ENCODE data around the gene TRAF1.

TRAF1 gene

GRCh38 chr9:120941046-120941770, 14.6 kb upstream of the TRAF1 start:
- no peak for DNase-seq (ENCODE audit: low read depth)

GRCh38 chr9:120940573-120940972, 14.0 kb upstream of the TRAF1 start:
- no peak for DNase-seq (ENCODE audit: low read depth)

GRCh38 chr9:120938851-120939250, 12.3 kb upstream of the TRAF1 start:
- DNase-seq (ENCODE audit: low read depth): no peak

- DNase-seq (ENCODE audit: low read depth): no peak
Measured at GRCh38 chr9:120937596-120937995, 11.0 kb upstream of the TRAF1 start.

GRCh38 chr9:120937127-120937526, 10.5 kb upstream of the TRAF1 start:
- no peak for DNase-seq (ENCODE audit: low read depth)

GRCh38 chr9:120936764-120937122, 10.1 kb upstream of the TRAF1 start:
- DNase-seq (ENCODE audit: low read depth): no peak

GRCh38 chr9:120936011-120936763, 9.6 kb upstream of the TRAF1 start:
- peak; percentile 86 for DNase-seq (ENCODE audit: low read depth)

- no peak for DNase-seq (ENCODE audit: low read depth)
Measured at GRCh38 chr9:120935383-120935857, 8.8 kb upstream of the TRAF1 start.

- no peak for DNase-seq (ENCODE audit: low read depth)
Measured at GRCh38 chr9:120934281-120934680, 7.7 kb upstream of the TRAF1 start.

GRCh38 chr9:120933310-120934055, 6.9 kb upstream of the TRAF1 start:
- no peak for DNase-seq (ENCODE audit: low read depth)

- no peak for DNase-seq (ENCODE audit: low read depth)
Measured at GRCh38 chr9:120932086-120932823, 5.7 kb upstream of the TRAF1 start.

GRCh38 chr9:120931231-120932085, 4.9 kb upstream of the TRAF1 start:
- peak; percentile 49 for DNase-seq (ENCODE audit: low read depth)

GRCh38 chr9:120929229-120929791, 2.7 kb upstream of the TRAF1 start:
- no peak for DNase-seq (ENCODE audit: low read depth)

GRCh38 chr9:120928483-120929228, 2.1 kb upstream of the TRAF1 start:
- peak; percentile 71 for DNase-seq (ENCODE audit: low read depth)

- no peak for DNase-seq (ENCODE audit: low read depth)
Measured at GRCh38 chr9:120928015-120928482, 1.5 kb upstream of the TRAF1 start.

- no peak for DNase-seq (ENCODE audit: low read depth)
Measured at GRCh38 chr9:120927269-120928014, 846 bp upstream of the TRAF1 start.

- DNase-seq (ENCODE audit: low read depth): peak; percentile 69
Measured at GRCh38 chr9:120925535-120926396, 830 bp downstream of the TRAF1 start.

Measured in stimulated activated CD8-positive, alpha-beta memory T cell treated with anti-CD3 and anti-CD28 coated beads, Interleukin-4, amount 100 ng/mL, for 24 hours (primary cell).